AG04449 (cell line): ENCODE measurements around the gene OR51G2.
"Not testable (repeated sequence)": the region's sequence is repeated elsewhere in the genome, so short reads cannot be mapped to it uniquely, and the experiment has no call there.

Experiments
- CTCF ChIA-PET: fragments of 350-600 bp; formaldehyde crosslinking; extraction: SDS; loops from one replicate; lab custom pipeline; 2021; ENCODE audit warnings: antibody characterized with exemption; lab: Yijun Ruan, JAX
- POLR2A ChIA-PET: fragments of 400-600, 350-600 bp; formaldehyde crosslinking; extraction: SDS; loops from one replicate; lab custom pipeline; 2020; ENCODE audit warnings: antibody characterized with exemption, inconsistent platforms; lab: Yijun Ruan, JAX
- DNase-seq: peaks from one replicate; pipeline ENCODE4 v3.0.0-alpha.2; 2010; ENCODE audit warnings: low read depth, low spot score
- H3K4me3 ChIP-seq: 2 replicates; pipeline ENCODE4 v1.5.1; 2011; ENCODE audit warnings: low read depth, mild to moderate bottlenecking, control low read depth, low read length
- TF ChIP-seq, protein P1 (sequence below): IDR thresholded peaks from one replicate; pipeline ENCODE4 v1.5.1; 2011; ENCODE audit warnings: mild to moderate bottlenecking, moderate library complexity, low read length, control low read depth, inconsistent platforms; ENCODE audit not compliant: insufficient read depth; ENCODE audit errors: missing control alignments

OR51G2 gene, protein sequence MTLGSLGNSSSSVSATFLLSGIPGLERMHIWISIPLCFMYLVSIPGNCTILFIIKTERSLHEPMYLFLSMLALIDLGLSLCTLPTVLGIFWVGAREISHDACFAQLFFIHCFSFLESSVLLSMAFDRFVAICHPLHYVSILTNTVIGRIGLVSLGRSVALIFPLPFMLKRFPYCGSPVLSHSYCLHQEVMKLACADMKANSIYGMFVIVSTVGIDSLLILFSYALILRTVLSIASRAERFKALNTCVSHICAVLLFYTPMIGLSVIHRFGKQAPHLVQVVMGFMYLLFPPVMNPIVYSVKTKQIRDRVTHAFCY

DNA sequence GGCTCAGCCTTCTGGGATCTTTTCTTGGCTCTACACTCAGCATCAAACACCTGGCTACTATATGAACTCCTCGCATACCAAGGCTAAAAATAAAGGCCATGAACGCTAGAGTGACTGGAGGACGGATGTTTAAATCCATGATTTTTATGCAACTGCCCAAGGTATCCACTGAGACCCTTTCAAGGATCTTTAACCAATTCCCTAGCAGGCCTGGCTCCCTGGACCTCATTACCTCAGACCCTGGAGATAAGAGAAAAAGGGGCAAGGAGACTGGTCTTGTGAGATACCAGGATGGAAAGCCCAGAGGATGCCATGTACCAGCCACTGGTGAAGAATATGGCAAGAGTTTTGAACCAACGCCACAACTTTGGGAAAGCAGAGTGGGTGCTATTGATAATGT, at the start of gene OR51G2:
OR51G2 (minus strand) TSS at position 101 of the 400 bp plus-strand sequence. CDS start 3,687 bp downstream, outside the sequence.
- POLR2A ChIA-PET, result no interaction called here
- CTCF ChIA-PET, result no interaction called here
- DNase-seq, result no peak
- H3K4me3 ChIP-seq, result no peak within 1 kb of the TSS
- TF ChIP-seq, protein P1, sequence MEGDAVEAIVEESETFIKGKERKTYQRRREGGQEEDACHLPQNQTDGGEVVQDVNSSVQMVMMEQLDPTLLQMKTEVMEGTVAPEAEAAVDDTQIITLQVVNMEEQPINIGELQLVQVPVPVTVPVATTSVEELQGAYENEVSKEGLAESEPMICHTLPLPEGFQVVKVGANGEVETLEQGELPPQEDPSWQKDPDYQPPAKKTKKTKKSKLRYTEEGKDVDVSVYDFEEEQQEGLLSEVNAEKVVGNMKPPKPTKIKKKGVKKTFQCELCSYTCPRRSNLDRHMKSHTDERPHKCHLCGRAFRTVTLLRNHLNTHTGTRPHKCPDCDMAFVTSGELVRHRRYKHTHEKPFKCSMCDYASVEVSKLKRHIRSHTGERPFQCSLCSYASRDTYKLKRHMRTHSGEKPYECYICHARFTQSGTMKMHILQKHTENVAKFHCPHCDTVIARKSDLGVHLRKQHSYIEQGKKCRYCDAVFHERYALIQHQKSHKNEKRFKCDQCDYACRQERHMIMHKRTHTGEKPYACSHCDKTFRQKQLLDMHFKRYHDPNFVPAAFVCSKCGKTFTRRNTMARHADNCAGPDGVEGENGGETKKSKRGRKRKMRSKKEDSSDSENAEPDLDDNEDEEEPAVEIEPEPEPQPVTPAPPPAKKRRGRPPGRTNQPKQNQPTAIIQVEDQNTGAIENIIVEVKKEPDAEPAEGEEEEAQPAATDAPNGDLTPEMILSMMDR, result no peak

DNA sequence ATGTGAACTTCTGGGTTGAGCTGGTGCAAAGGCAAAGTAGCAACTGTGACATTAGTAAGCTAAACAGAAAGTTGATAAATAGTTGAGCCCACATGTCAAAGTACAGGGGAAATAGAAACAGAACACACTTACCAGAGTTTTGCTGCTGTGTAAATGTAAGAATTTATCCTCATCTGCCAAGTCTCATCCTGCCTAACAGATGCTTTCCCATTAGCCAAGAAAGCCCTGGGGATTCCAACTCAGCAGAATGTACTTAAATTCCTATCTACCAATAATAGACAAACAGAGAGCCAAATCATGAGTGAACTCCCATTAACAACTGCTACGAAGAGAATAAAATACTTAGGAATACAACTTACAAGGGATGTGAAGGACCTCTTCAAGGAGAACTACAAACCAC, 43.7 kb upstream of the OR51G2 start:
- ChIA-PET CTCF (no interaction called here), POLR2A (no interaction called here)
- no peak for DNase-seq
- TF ChIP-seq, protein P1, result no peak
- H3K4me3 ChIP-seq, result no peak overlapping the region

DNA sequence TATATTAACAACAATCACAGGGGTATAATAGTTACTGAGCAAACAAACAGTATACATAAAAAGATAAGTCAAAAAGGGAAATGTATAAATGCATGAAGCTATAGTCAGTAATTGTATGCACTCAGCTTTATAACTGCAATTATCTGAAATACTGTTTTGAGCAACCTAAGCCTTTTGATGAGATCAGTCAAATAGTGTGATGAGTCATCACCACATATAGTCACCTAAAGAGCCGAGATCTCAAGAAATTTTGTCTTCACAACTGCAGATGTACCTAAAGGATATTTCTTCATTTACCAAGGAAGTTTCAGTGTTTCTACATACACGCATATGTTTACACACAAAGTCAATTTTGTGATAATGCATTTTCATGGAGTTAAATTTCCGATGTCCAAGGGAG, 41.7 kb upstream of the OR51G2 start:
- DNase-seq, result no peak
- H3K4me3 ChIP-seq, result no peak overlapping the region
- ChIA-PET POLR2A (no interaction called here), CTCF (interaction anchor here (0.7 kb wide), 1 partner anchor 324 kb away, joined by 3 read pairs; no protein-coding TSS in a partner anchor)
- TF ChIP-seq, protein P1, result no peak

DNA sequence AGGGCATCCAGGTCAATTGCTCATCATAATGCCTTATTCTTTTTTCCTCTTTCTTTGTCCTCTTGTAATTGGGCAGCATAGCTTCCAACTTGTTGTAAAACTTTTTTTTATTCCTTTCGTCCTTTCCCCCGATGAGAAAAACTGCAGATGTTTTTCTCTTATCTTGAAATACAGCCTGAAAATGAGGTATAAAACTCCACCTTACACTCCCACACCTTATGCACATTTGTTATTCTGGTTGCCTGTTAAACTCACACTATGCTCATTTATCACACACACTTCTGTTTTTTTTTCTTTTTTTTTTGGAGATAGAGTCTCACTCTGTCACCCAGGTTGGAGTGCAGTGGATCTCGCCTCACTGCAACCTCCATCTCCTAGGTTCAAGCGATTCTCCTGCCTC, 38.2 kb upstream of the OR51G2 start:
- no peak overlapping the region for H3K4me3 ChIP-seq
- ChIA-PET POLR2A (no interaction called here), CTCF (no interaction called here)
- no peak for DNase-seq
- TF ChIP-seq, protein P1, result no peak

DNA sequence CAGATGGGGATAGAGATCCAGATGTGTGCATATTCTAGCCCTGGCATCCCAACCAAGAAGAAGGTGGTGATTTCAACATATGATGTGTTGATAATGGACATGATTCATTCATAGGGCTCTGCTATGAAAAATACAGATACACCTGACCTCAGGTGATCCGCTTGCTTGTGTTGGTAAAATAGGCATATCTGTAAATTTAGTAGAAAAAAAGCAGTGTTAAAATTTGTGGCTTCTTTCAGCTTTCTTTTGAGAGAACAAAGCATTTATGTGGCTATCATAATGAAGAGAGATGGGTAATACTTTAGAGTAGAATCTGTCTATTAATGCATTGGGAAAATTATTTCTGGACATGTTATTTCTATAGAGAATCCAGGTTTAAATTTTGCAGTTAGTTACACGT, 36.5 kb upstream of the OR51G2 start, which contains the start of gene OR51A2:
OR51A2 (minus strand) TSS at position 101 of the 400 bp plus-strand sequence; CDS start at position 101, 0 bp downstream.
- DNase-seq, H3K4me3 ChIP-seq, POLR2A ChIA-PET, CTCF ChIA-PET: not testable (repeated sequence)

DNA sequence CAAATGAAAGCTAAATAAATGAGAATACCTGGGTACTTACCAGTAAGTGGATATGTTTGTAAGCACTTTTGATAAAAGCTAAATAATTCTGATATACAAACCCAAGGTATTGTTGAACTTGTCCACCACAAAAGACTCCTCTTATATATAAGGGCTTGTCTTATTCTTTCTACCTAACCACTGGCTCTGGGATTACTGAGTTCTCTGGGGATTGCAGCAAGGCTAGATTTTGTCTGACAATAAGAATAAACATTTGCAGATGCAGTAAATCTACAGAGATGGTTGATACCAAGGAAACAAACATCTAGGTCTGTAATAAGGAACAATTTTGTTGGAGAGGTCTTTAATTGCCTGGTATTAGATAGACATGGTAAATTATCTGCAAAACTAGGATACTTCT, 28.4 kb upstream of the OR51G2 start, which contains the start of gene OR51A4:
OR51A4 (minus strand) TSS at position 101 of the 400 bp plus-strand sequence. CDS start 505 bp downstream, outside the sequence.
- ChIA-PET CTCF (no interaction called here), POLR2A (no interaction called here)
- no peak for DNase-seq
- no peak within 1 kb of the TSS for H3K4me3 ChIP-seq
- TF ChIP-seq, protein P1, result no peak

DNA sequence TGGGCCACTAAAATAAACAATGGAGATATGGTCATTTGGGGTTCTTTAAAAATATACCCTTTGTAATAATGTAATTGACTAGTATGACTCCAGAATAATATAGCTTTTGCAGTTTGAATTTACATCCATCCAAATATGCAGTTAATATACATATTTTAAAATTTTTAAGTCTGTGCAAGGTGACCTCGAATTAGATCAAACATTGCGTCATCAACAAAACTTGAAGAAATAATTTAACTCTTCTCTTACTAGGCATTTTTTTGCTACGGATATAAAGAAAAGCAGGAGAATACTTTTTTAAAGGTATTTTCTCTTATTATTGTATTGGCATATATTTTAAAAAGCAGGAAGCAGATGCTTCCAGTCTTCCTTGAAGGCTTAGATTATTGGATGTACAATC, 17.6 kb upstream of the OR51G2 start:
- CTCF ChIA-PET, result no interaction called here
- DNase-seq, result no peak
- POLR2A ChIA-PET, result no interaction called here
- TF ChIP-seq, protein P1, result no peak
- no peak overlapping the region for H3K4me3 ChIP-seq
